PC-9 (cell line): ENCODE results near the gene FAM171A1. TPM values are rescaled to one million over a fixed set of nuclear protein-coding genes. Genes with fewer than 3 reads are reported as not detected.

Experiments used
- Bru-seq: library from RNA; stranded (reverse); fragments of 400-500 nt; gene quantifications from one replicate; lab custom pipeline; 2021; lab: Mats Ljungman, UMichigan
- BruChase-seq, 2 experiments: library from RNA; stranded (reverse); fragments of 400-500 nt; gene quantifications; one replicate each; lab custom pipeline; 2021; lab: Mats Ljungman, UMichigan
- BruUV-seq: library from RNA; stranded (reverse); fragments of 400-500 nt; replicated peaks from 2 replicates; lab custom pipeline; 2021; lab: Mats Ljungman, UMichigan
- CTCF ChIA-PET: fragments of 300-600 bp; sonication (Branson Sonifier 250); formaldehyde crosslinking; loops from one replicate; lab custom pipeline; 2022; ENCODE audit warnings: antibody characterized with exemption; lab: Charles Lee
- POLR2A ChIA-PET: fragments of 300-600 bp; sonication (Branson Sonifier 250); formaldehyde crosslinking; loops from one replicate; lab custom pipeline; 2022; ENCODE audit warnings: antibody characterized with exemption; ENCODE audit not compliant: unreplicated experiment; lab: Charles Lee
- DNase-seq, 2 experiments: peaks; one replicate each; pipeline versions ENCODE4 v3.0.0 to v3.0.0-alpha.2; 2015 to 2022; ENCODE audit warnings: mixed read lengths in 1 of 2
- H2AFZ ChIP-seq: fragments of 200-600 bp; sonication (generic); 2 replicates; pipeline ENCODE4 v1.8.1; 2017; ENCODE audit warnings: antibody characterized with exemption
- H3F3A ChIP-seq: fragments of 200-600 bp; sonication (generic); 2 replicates; pipeline ENCODE4 v1.8.1; 2017; ENCODE audit warnings: antibody characterized with exemption, mild to moderate bottlenecking, low read depth; ENCODE audit not compliant: insufficient read depth
- H3K27ac ChIP-seq: fragments of 200-600 bp; sonication (generic); 2 replicates; pipeline ENCODE4 v1.6.1; 2016; ENCODE audit warnings: mixed run types
- H3K27me3 ChIP-seq: fragments of 200-600 bp; sonication (generic); 2 replicates; pipeline ENCODE4 v1.6.1; 2016; ENCODE audit warnings: low read depth, mixed run types; ENCODE audit not compliant: insufficient read depth
- H3K36me3 ChIP-seq: fragments of 200-600 bp; sonication (generic); 2 replicates; pipeline ENCODE4 v1.6.1; 2016; ENCODE audit warnings: low read depth, mixed run types
- H3K4me1 ChIP-seq: fragments of 200-600 bp; sonication (generic); replicated peaks from 2 replicates; pipeline ENCODE4 v1.6.1; 2016; ENCODE audit warnings: mixed run types; ENCODE audit not compliant: insufficient read depth
- H3K4me2 ChIP-seq: fragments of 200-600 bp; sonication (generic); 2 replicates; pipeline ENCODE4 v1.6.1; 2017; ENCODE audit warnings: mixed run types
- H3K4me3 ChIP-seq: fragments of 200-600 bp; sonication (generic); 2 replicates; pipeline ENCODE4 v1.6.1; 2016; ENCODE audit warnings: mixed run types
- H3K79me2 ChIP-seq: fragments of 200-600 bp; sonication (generic); 2 replicates; pipeline ENCODE4 v1.6.1; 2017; ENCODE audit warnings: low read depth, mixed run types
- H3K9me2 ChIP-seq: fragments of 200-600 bp; sonication (generic); 2 replicates; pipeline ENCODE4 v1.8.1; 2017; ENCODE audit warnings: mild to moderate bottlenecking; ENCODE audit not compliant: insufficient read depth
- H3K9me3 ChIP-seq: fragments of 200-600 bp; sonication (generic); 2 replicates; pipeline ENCODE4 v1.8.1; 2016; ENCODE audit warnings: low read depth; ENCODE audit not compliant: insufficient read depth
- H4K20me1 ChIP-seq: fragments of 200-600 bp; sonication (generic); 2 replicates; pipeline ENCODE4 v1.8.1; 2017; ENCODE audit not compliant: insufficient read depth
- CTCF ChIP-seq: fragments of 200-600 bp; sonication (generic); conservative IDR thresholded peaks from 2 replicates; pipeline ENCODE4 v1.6.1; 2017; ENCODE audit warnings: mixed run types, antibody characterized with exemption, mild to moderate bottlenecking, moderate library complexity
- EZH2 ChIP-seq: fragments of 200-600 bp; sonication (generic); IDR thresholded peaks from 2 replicates; pipeline ENCODE4 v1.8.0; 2017; ENCODE audit warnings: antibody characterized with exemption, low read depth
- intact Hi-C: fragments of 100-400 bp; cut with micrococcal nuclease; formaldehyde crosslinking; loops from one replicate; pipeline ENCODE4 v1.10.0; 2022; ENCODE audit not compliant: unreplicated experiment
- long read RNA-seq: library from polyadenylated mRNA; stranded (forward); transcript quantifications from one replicate; pipeline ENCODE4 v2.0.0, GENCODE V29; 2022
- total RNA-seq: library from RNA; stranded (reverse); gene quantifications from 2 replicates; pipeline ENCODE4 v1.2.3, GENCODE V29; 2021

FAM171A1 gene
- 3.0 and 3.6 TPM in 2 replicates for total RNA-seq
- percentile 35 among the genes with signal in this experiment for Bru-seq, nascent RNA
- BruChase-seq, experiment 1, labeled RNA remaining after a 2-hour chase = percentile 29 among the genes with signal in this experiment
- percentile 32 among the genes with signal in this experiment for BruChase-seq, experiment 2, labeled RNA remaining after a 6-hour chase
- long read RNA-seq, partial matches to known transcripts = 1 of 5 reads
- long read RNA-seq, other reads (novel, unspliced or antisense) = 1 of 5 reads

- no TSS peak for BruUV-seq
- Histone ChIP-seq H2AFZ (no peak within 1 kb of the TSS), H3K79me2 (no peaks in the 10 kb centered on the region), H3F3A (no peaks in the 10 kb centered on the region), H3K9me3 (no peaks in the 10 kb centered on the region; the same call in 1 of the 2 replicates), H3K36me3 (no peaks in the 10 kb centered on the region), H3K4me3 (no peak within 1 kb of the TSS), H3K4me2 (no peak within 1 kb of the TSS), H3K4me1 (no peaks in the 10 kb centered on the region), H4K20me1 (no peaks in the 10 kb centered on the region), H3K9me2 (no peaks in the 10 kb centered on the region), H3K27me3 (peaks cover 33% of the 10 kb centered on the region), H3K27ac (no peak within 1 kb of the TSS)
- intact Hi-C loops = no loop called here
- TF ChIP-seq EZH2 = no peak
- TF ChIP-seq CTCF = no peak
- CTCF ChIA-PET = no interaction called here
- POLR2A ChIA-PET = no interaction called here
- DNase-seq = peak in 1 of 2 experiments; percentile 21
Observed at GRCh38 chr10:15370856-15371701, at the start of gene FAM171A1. Gene FAM171A1, minus strand, starts transcription at chr10:15371289. Its CDS starts 237 bp downstream, at chr10:15371052.

- Histone ChIP-seq H4K20me1 (no peaks in the 10 kb centered on the region), H3F3A (no peaks in the 10 kb centered on the region), H3K4me3 (no peak overlapping the region), H3K9me3 (no peaks in the 10 kb centered on the region; the same call in 1 of the 2 replicates), H3K9me2 (no peaks in the 10 kb centered on the region), H3K79me2 (no peaks in the 10 kb centered on the region), H3K27ac (no peak overlapping the region), H3K4me1 (no peaks in the 10 kb centered on the region), H3K36me3 (no peaks in the 10 kb centered on the region), H3K4me2 (no peak overlapping the region), H3K27me3 (no peaks in the 10 kb centered on the region), H2AFZ (no peak overlapping the region)
- TF ChIP-seq CTCF (no peak), EZH2 (no peak)
- no TSS peak for BruUV-seq
- ChIA-PET POLR2A (no interaction called here), CTCF (no interaction called here)
- no peak for DNase-seq
- intact Hi-C loops = no loop called here
Observed at GRCh38 chr10:15420858-15421257, 49.8 kb upstream of the FAM171A1 start.

GRCh38 chr10:15419279-15419874, 48.3 kb upstream of the FAM171A1 start:
- BruUV-seq = no TSS peak
- Histone ChIP-seq H3K9me3 (no peaks in the 10 kb centered on the region; the same call in 1 of the 2 replicates), H4K20me1 (no peaks in the 10 kb centered on the region), H2AFZ (no peak overlapping the region), H3F3A (no peaks in the 10 kb centered on the region), H3K36me3 (no peaks in the 10 kb centered on the region), H3K27me3 (no peaks in the 10 kb centered on the region), H3K4me3 (no peak overlapping the region), H3K27ac (no peak overlapping the region), H3K4me1 (no peaks in the 10 kb centered on the region), H3K79me2 (no peaks in the 10 kb centered on the region), H3K9me2 (no peaks in the 10 kb centered on the region), H3K4me2 (no peak overlapping the region)
- ChIA-PET CTCF (interaction anchor here (0.5 kb wide), 1 partner anchor 1660 kb away, joined by 5 read pairs; no protein-coding TSS in a partner anchor), POLR2A (no interaction called here)
- TF ChIP-seq EZH2 (no peak), CTCF (peak; percentile 77)
- intact Hi-C loops = no loop called here
- no peak for DNase-seq
